Thymus (tissue), 11 donors: Measurements from ENCODE around the gene MYO15A. TPM values are rescaled to one million over a fixed set of nuclear protein-coding genes. Genes with fewer than 3 reads are reported as not detected.

Experiments used
- DNase-seq, 9 donors: peaks; one replicate each; pipeline ENCODE4 v3.0.0-alpha.2; 2013; ENCODE audit warnings: low spot score in 9 of 9, low read depth in 6 of 9, missing footprints in 1 of 9
- H3K27ac ChIP-seq, 2 donors: one replicate each; pipeline ENCODE4 v1.5.1; 2013; ENCODE audit warnings: control low read depth in 1 of 2, low read depth in 1 of 2, low read length in 1 of 2, mild to moderate bottlenecking in 1 of 2, moderate library complexity in 1 of 2
- H3K27me3 ChIP-seq, 2 donors: one replicate each; pipeline ENCODE4 v1.5.1; 2013; ENCODE audit warnings: low read length in 1 of 2; ENCODE audit not compliant: control insufficient read depth in 2 of 2, insufficient read depth in 1 of 2
- H3K36me3 ChIP-seq, 2 donors: one replicate each; pipeline ENCODE4 v1.5.1; 2013; ENCODE audit warnings: low read length in 1 of 2, mild to moderate bottlenecking in 1 of 2, moderate library complexity in 1 of 2; ENCODE audit not compliant: control insufficient read depth in 2 of 2, insufficient read depth in 2 of 2
- H3K4me1 ChIP-seq, 2 donors: one replicate each; pipeline ENCODE4 v1.5.1; 2013; ENCODE audit warnings: low read length in 2 of 2; ENCODE audit not compliant: control insufficient read depth in 2 of 2, insufficient read depth in 2 of 2
- H3K4me3 ChIP-seq, 2 donors: one replicate each; pipeline ENCODE4 v1.5.1; 2013; ENCODE audit warnings: low read length in 2 of 2, control low read depth in 1 of 2, mild to moderate bottlenecking in 1 of 2
- H3K9me3 ChIP-seq, 2 donors: one replicate each; pipeline ENCODE4 v1.5.1; 2013; ENCODE audit warnings: low read length in 1 of 2, mild to moderate bottlenecking in 1 of 2; ENCODE audit not compliant: control insufficient read depth in 2 of 2, insufficient read depth in 1 of 2
- WGBS: extraction: QIAGEN DNeasy Blood & Tissue Kit; methylation state at CpG from one replicate; pipeline ENCODE4 v1.1.7; 2013; 5-methylcytosine and 5-hydroxymethylcytosine counted together
- polyA plus RNA-seq: library from polyadenylated mRNA; stranded (reverse); fragments of 200-250 nt; gene quantifications from one replicate; pipeline ENCODE4 v1.2.3, GENCODE V29; 2013
- total RNA-seq: library from RNA; stranded (reverse); fragments of 120-200 nt; gene quantifications from one replicate; pipeline ENCODE4 v1.2.4, GENCODE V29; 2013
- donor health status: healthy.

MYO15A gene
- total and polyA plus RNA-seq, 2 donors: 0.24 to 1.9 TPM

GRCh38 chr17:18138065-18138749 lies 29.7 kb downstream of the MYO15A start:
- H3K36me3 ChIP-seq: no peaks in the 10 kb centered on the region
- peaks cover 0 to 2% of the 10 kb centered on the region in 2 donors for H3K27me3 ChIP-seq
- 94% methylated on average over 8 of the region's 8 CpGs for WGBS

GRCh38 chr17:18139092-18139491 lies 30.5 kb downstream of the MYO15A start:
- Histone ChIP-seq H3K36me3 (no peaks in the 10 kb centered on the region), H3K4me1 (peaks cover 0 to 6% of the 10 kb centered on the region in 2 donors), H3K4me3 (no peak overlapping the region), H3K9me3 (peaks cover 0 to 2% of the 10 kb centered on the region in 2 donors), H3K27ac (no peak overlapping the region), H3K27me3 (peaks cover 0 to 6% of the 10 kb centered on the region in 2 donors)
- WGBS: 96% methylated on average over 2 of the region's 2 CpGs
- no peak for DNase-seq

More at GRCh38 chr17:18138065-18138749, 29.7 kb downstream of the MYO15A start:
- H3K4me3 ChIP-seq: no peak overlapping the region
- H3K27ac ChIP-seq: no peak overlapping the region
- peaks cover 0 to 2% of the 10 kb centered on the region in 2 donors for H3K9me3 ChIP-seq
- peaks cover 0 to 6% of the 10 kb centered on the region in 2 donors for H3K4me1 ChIP-seq
- DNase-seq: no peak

- H3K36me3 ChIP-seq: no peaks in the 10 kb centered on the region
- no peak for DNase-seq
- peaks cover 0 to 2% of the 10 kb centered on the region in 2 donors for H3K9me3 ChIP-seq
- WGBS: 88% methylated on average over 14 of the region's 14 CpGs
- H3K4me1 ChIP-seq: peaks cover 0 to 6% of the 10 kb centered on the region in 2 donors
- H3K4me3 ChIP-seq: no peak overlapping the region
- no peak overlapping the region for H3K27ac ChIP-seq
- H3K27me3 ChIP-seq: peaks cover 0 to 6% of the 10 kb centered on the region in 2 donors
These were observed 30.9 kb downstream of the MYO15A start for GRCh38 chr17:18139498-18139897.

DNA sequence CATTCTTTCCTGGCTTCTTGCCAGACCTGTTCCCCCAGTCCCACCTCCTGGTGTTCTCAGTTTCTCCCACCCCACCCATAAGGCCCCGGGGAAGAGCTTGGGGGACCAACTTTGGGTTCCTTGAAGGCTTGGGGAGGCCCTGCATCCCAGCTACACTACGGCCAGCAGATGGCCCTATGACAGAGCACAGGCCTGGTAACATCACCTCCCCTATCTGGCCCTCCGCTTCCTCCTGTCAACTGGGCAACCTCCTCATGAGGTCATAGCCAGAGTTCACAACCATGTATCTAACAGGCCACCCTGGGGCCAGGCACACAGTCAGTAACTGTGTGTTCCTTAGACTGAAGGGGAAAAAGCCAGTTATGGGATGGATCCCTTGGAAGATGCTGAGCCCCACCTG lies 31.4 kb downstream of the MYO15A start:
- Histone ChIP-seq H3K4me3 (no peak overlapping the region), H3K4me1 (peaks cover 0 to 6% of the 10 kb centered on the region in 2 donors), H3K27me3 (peaks cover 0 to 6% of the 10 kb centered on the region in 2 donors), H3K9me3 (peaks cover 0 to 2% of the 10 kb centered on the region in 2 donors), H3K36me3 (no peaks in the 10 kb centered on the region), H3K27ac (no peak overlapping the region)
- 90% methylated on average over 3 of the region's 3 CpGs for WGBS
- DNase-seq: no peak

GRCh38 chr17:18140648-18141047 lies 32.1 kb downstream of the MYO15A start:
- peaks cover 0 to 6% of the 10 kb centered on the region in 2 donors for H3K27me3 ChIP-seq
- WGBS: 73% methylated on average over 3 of the region's 3 CpGs
- no peaks in the 10 kb centered on the region for H3K36me3 ChIP-seq

GRCh38 chr17:18141210-18141803 lies 32.8 kb downstream of the MYO15A start:
- Histone ChIP-seq H3K4me1 (peaks cover 0 to 6% of the 10 kb centered on the region in 2 donors), H3K4me3 (no peak overlapping the region), H3K27me3 (peaks cover 0 to 6% of the 10 kb centered on the region in 2 donors), H3K36me3 (no peaks in the 10 kb centered on the region), H3K9me3 (peaks cover 0 to 2% of the 10 kb centered on the region in 2 donors), H3K27ac (no peak overlapping the region)
- DNase-seq: peak in 8 of 9 donors; percentile 19 to 71 (median 56)
- WGBS: 43% methylated on average over 9 of the region's 9 CpGs

More at GRCh38 chr17:18140648-18141047, 32.1 kb downstream of the MYO15A start:
- H3K4me1 ChIP-seq: peaks cover 0 to 6% of the 10 kb centered on the region in 2 donors
- no peak overlapping the region for H3K4me3 ChIP-seq
- peaks cover 0 to 2% of the 10 kb centered on the region in 2 donors for H3K9me3 ChIP-seq
- H3K27ac ChIP-seq: no peak overlapping the region
- DNase-seq: no peak

GRCh38 chr17:18142417-18142816 lies 33.9 kb downstream of the MYO15A start:
- 97% methylated on average over 3 of the region's 3 CpGs for WGBS
- H3K36me3 ChIP-seq: no peaks in the 10 kb centered on the region
- peaks cover 0 to 6% of the 10 kb centered on the region in 2 donors for H3K4me1 ChIP-seq
- H3K27ac ChIP-seq: no peak overlapping the region
- H3K4me3 ChIP-seq: no peak overlapping the region
- peaks cover 0 to 4% of the 10 kb centered on the region in 2 donors for H3K27me3 ChIP-seq
- H3K9me3 ChIP-seq: peaks cover 0 to 2% of the 10 kb centered on the region in 2 donors
- no peak for DNase-seq

DNA sequence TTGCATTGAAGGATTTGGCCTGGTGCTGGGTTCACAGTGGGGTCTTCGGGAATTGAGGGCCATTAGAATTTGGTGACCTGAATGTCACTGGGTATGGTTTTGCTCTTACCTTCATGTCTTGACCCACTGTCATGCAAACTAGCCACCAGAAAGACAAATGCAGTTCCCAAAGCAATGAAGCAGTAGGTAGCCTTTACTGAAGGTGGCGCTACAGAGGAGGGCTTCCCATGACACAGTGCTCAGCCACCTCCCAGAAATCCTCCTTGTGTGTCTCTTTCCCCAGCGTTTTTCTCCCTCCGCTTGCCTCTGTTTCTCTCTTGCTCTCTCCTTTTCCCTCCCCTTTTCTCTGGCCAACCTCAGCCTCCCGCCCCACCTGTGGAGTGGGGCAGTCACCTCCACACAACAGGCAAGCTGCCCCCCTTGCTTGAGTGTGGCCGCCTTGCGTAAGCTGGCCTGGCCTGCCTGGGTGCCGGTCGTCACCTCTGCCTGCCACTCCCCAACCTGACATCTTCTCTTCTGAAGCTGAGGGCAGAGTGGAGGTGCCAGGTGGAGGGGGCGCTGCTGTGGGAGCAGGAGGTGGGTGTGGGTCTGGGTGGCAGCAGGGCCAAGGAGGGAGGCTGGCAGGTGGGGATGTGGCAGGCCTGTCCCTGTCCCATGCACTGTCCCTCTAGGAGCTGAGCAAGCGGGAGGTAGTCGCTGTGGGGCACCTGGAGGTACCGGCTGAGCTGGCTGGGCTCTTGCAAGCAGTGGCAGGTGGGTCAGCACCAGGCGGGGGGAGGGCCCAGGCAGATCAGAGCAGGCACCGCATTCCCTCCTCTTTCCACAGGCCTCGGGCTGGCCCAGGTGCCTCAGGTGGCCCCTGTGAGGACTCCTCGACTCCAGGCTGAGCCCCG lies 34.7 kb downstream of the MYO15A start:
- no peak for DNase-seq
- Histone ChIP-seq H3K27ac (no peak overlapping the region), H3K4me3 (no peak overlapping the region), H3K27me3 (peaks cover 0 to 4% of the 10 kb centered on the region in 2 donors), H3K9me3 (peaks cover 0 to 2% of the 10 kb centered on the region in 2 donors), H3K36me3 (no peaks in the 10 kb centered on the region), H3K4me1 (peaks cover 0 to 6% of the 10 kb centered on the region in 2 donors)
- WGBS: 89% methylated on average over 18 of the region's 18 CpGs
